Embryonic facial prominence (tissue), 1 donor: ENCODE results near the gene NSMF.
"Not testable (repeated sequence)": the region's sequence is repeated elsewhere in the genome, so short reads cannot be mapped to it uniquely, and the experiment has no call there.

ENCODE experiments used
- DNase-seq: peaks from one replicate; pipeline ENCODE4 v3.0.0-alpha.2; 2016; ENCODE audit errors: extremely low spot score

NSMF gene

GRCh38 chr9:137410236-137410890, 48.8 kb downstream of the NSMF start:
- DNase-seq: not testable (repeated sequence)

GRCh38 chr9:137409515-137409914, 49.6 kb downstream of the NSMF start:
- no peak for DNase-seq

GRCh38 chr9:137408651-137409405, 50.3 kb downstream of the NSMF start:
- no peak for DNase-seq

- no peak for DNase-seq
Measured at GRCh38 chr9:137407590-137408300, 51.4 kb downstream of the NSMF start.

GRCh38 chr9:137406876-137407589, 52.1 kb downstream of the NSMF start:
- no peak for DNase-seq

- no peak for DNase-seq
Measured at GRCh38 chr9:137406085-137406760, 52.9 kb downstream of the NSMF start.

GRCh38 chr9:137405677-137406081, 53.5 kb downstream of the NSMF start:
- no peak for DNase-seq

GRCh38 chr9:137404961-137405567, 54.1 kb downstream of the NSMF start:
- no peak for DNase-seq

- DNase-seq: no peak
Measured at GRCh38 chr9:137403269-137403668, 55.9 kb downstream of the NSMF start.

- no peak for DNase-seq
Measured at GRCh38 chr9:137402746-137403145, 56.4 kb downstream of the NSMF start.

GRCh38 chr9:137398561-137399468, 60.3 kb downstream of the NSMF start:
- DNase-seq: no peak

GRCh38 chr9:137397675-137398423, 61.3 kb downstream of the NSMF start:
- DNase-seq: no peak
